Neutrophil (primary cell): Measurements from ENCODE around the gene MAMDC2.

ENCODE experiments used
- H3K27ac ChIP-seq: fragments of 200-600 bp; sonication (generic); 2 replicates; pipeline ENCODE4 v1.5.1; 2016; ENCODE audit warnings: mild to moderate bottlenecking, moderate library complexity
- H3K27me3 ChIP-seq: fragments of 200-600 bp; sonication (generic); 2 replicates; pipeline ENCODE4 v1.6.0; 2016; ENCODE audit warnings: mild to moderate bottlenecking
- H3K36me3 ChIP-seq: fragments of 200-600 bp; sonication (generic); 2 replicates; pipeline ENCODE4 v1.5.1; 2017
- H3K4me1 ChIP-seq, 2 experiments: fragments of 200-600 bp in 1 of 2; sonication (generic) in 1 of 2; 1 replicate in 1 of 2; 2 replicates in 1 of 2; pipeline versions ENCODE4 v1.5.1 to v1.6.1; 2013 to 2016; ENCODE audit warnings: low read depth in 1 of 2, low read length in 1 of 2, mild to moderate bottlenecking in 1 of 2, moderate library complexity in 1 of 2; ENCODE audit not compliant: control insufficient read depth in 1 of 2, insufficient read depth in 1 of 2
- H3K4me3 ChIP-seq, 2 experiments: fragments of 200-600 bp in 1 of 2; sonication (generic) in 1 of 2; 1 replicate in 1 of 2; 2 replicates in 1 of 2; pipeline ENCODE4 v1.5.1; 2013 to 2016; ENCODE audit warnings: low read depth in 1 of 2, low read length in 1 of 2, mild to moderate bottlenecking in 1 of 2, moderate library complexity in 1 of 2
- H3K9me3 ChIP-seq: fragments of 200-600 bp; sonication (generic); 2 replicates; pipeline ENCODE4 v1.5.1; 2016
- TF ChIP-seq, protein P1 (sequence below): fragments of 200-600 bp; sonication (generic); IDR thresholded peaks from 2 replicates; pipeline ENCODE4 v1.5.1; 2016; ENCODE audit warnings: antibody characterized with exemption

MAMDC2 gene

DNA sequence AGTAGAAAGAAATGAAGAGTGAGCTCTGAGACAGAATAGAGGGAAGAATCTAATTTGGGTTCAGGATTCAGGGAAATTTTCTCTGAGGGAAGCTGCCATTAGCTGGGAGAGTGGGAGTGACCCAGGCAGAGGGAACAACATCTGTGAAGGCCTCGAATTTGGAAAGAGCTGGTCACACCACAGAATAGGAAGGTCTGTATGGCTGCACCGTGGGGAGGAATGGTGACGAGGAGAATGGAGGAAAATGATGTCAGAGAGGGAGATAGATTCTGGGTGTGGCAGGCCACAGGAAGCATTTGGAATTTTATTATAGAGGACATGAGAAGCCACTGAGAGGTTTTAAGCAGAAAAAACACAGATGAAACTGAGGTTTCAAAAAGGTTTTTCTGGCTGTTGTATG lies 98.5 kb downstream of the MAMDC2 start:
- Histone ChIP-seq H3K27ac (no peak overlapping the region), H3K36me3 (no peaks in the 10 kb centered on the region), H3K4me3 (no peak overlapping the region), H3K27me3 (no peaks in the 10 kb centered on the region), H3K4me1 (no peaks in the 10 kb centered on the region), H3K9me3 (no peaks in the 10 kb centered on the region)
- TF ChIP-seq, protein P1, sequence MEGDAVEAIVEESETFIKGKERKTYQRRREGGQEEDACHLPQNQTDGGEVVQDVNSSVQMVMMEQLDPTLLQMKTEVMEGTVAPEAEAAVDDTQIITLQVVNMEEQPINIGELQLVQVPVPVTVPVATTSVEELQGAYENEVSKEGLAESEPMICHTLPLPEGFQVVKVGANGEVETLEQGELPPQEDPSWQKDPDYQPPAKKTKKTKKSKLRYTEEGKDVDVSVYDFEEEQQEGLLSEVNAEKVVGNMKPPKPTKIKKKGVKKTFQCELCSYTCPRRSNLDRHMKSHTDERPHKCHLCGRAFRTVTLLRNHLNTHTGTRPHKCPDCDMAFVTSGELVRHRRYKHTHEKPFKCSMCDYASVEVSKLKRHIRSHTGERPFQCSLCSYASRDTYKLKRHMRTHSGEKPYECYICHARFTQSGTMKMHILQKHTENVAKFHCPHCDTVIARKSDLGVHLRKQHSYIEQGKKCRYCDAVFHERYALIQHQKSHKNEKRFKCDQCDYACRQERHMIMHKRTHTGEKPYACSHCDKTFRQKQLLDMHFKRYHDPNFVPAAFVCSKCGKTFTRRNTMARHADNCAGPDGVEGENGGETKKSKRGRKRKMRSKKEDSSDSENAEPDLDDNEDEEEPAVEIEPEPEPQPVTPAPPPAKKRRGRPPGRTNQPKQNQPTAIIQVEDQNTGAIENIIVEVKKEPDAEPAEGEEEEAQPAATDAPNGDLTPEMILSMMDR, result no peak

GRCh38 chr9:70143394-70144130 lies 99.9 kb downstream of the MAMDC2 start:
- no peaks in the 10 kb centered on the region for H3K4me1 ChIP-seq
- H3K36me3 ChIP-seq, result no peaks in the 10 kb centered on the region
- no peak overlapping the region for H3K27ac ChIP-seq
- no peaks in the 10 kb centered on the region for H3K27me3 ChIP-seq
- no peak overlapping the region for H3K4me3 ChIP-seq
- TF ChIP-seq, protein P1, result no peak
- H3K9me3 ChIP-seq, result no peaks in the 10 kb centered on the region

GRCh38 chr9:70144131-70144503 lies 100.5 kb downstream of the MAMDC2 start:
- Histone ChIP-seq H3K27ac (no peak overlapping the region), H3K36me3 (no peaks in the 10 kb centered on the region), H3K4me3 (no peak overlapping the region), H3K9me3 (no peaks in the 10 kb centered on the region), H3K4me1 (no peaks in the 10 kb centered on the region), H3K27me3 (no peaks in the 10 kb centered on the region)
- TF ChIP-seq, protein P1, result no peak

GRCh38 chr9:70145981-70146380 lies 102.3 kb downstream of the MAMDC2 start:
- Histone ChIP-seq H3K9me3 (no peaks in the 10 kb centered on the region), H3K4me3 (no peak overlapping the region), H3K36me3 (no peaks in the 10 kb centered on the region), H3K27ac (no peak overlapping the region), H3K27me3 (no peaks in the 10 kb centered on the region), H3K4me1 (no peaks in the 10 kb centered on the region)
- TF ChIP-seq, protein P1, result no peak

DNA sequence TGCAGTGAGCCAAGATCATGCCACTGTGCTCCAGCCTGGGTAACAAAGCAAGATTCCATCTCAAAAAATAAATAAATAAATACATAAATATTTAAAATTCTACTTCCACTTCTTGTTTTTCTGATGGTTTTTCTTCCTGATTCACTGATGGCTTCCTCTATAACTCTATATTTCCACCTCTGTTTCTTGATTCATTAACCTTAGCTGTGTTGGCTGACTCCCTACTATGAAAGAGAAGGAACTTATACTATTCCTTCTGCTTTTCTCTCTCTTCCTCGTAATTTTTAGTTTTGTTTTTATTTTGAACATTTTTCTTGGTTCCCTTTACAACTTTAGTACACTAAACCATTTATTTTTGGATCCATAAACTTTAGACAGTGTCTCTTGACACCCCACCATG lies 103.5 kb downstream of the MAMDC2 start:
- H3K4me1 ChIP-seq, result no peaks in the 10 kb centered on the region
- no peak overlapping the region for H3K4me3 ChIP-seq
- TF ChIP-seq, protein P1, result no peak
- H3K36me3 ChIP-seq, result no peaks in the 10 kb centered on the region
- H3K9me3 ChIP-seq, result no peaks in the 10 kb centered on the region
- H3K27ac ChIP-seq, result no peak overlapping the region
- H3K27me3 ChIP-seq, result no peaks in the 10 kb centered on the region
